ENCODE results near the gene POLR2I. TPM values are rescaled to one million over a fixed set of nuclear protein-coding genes. Genes with fewer than 3 reads are reported as not detected.
A peak's percentile ranks its signal among the peaks of the same experiment; 100 is the strongest.

POLR2I gene
- 58.5 and 82.6 TPM in 2 replicates for total RNA-seq

- peak within 1 kb of the TSS; percentile 74 for H3K4me3 ChIP-seq (ENCODE audit: low read depth, low read length)
- H3K27me3 ChIP-seq (ENCODE audit: control insufficient read depth, insufficient read depth, low read length) = no peaks in the 10 kb centered on the region
- no peaks in the 10 kb centered on the region for H3K36me3 ChIP-seq (ENCODE audit: control insufficient read depth, insufficient read depth, low read length)
- no peak for TF ChIP-seq CTCF (IDR thresholded peaks at IDR 0.05; ENCODE audit: insufficient read depth, low read length, poor library complexity, severe bottlenecking)
- peak; percentile 99 for DNase-seq (ENCODE audit: low read depth)
Observed at GRCh38 chr19:36114721-36115452, at the start of gene POLR2I. Gene POLR2I, minus strand, starts transcription at chr19:36114875. Its CDS starts 19 bp downstream, at chr19:36114856.

- Histone ChIP-seq H3K4me3 (ENCODE audit: low read depth, low read length) (no peak overlapping the region), H3K36me3 (ENCODE audit: control insufficient read depth, insufficient read depth, low read length) (peaks cover 2% of the 10 kb centered on the region), H3K27me3 (ENCODE audit: control insufficient read depth, insufficient read depth, low read length) (no peaks in the 10 kb centered on the region)
- no peak for TF ChIP-seq CTCF (IDR thresholded peaks at IDR 0.05; ENCODE audit: insufficient read depth, low read length, poor library complexity, severe bottlenecking)
- DNase-seq (ENCODE audit: low read depth) = no peak
Observed at GRCh38 chr19:36163813-36164212, 49.1 kb upstream of the POLR2I start.

GRCh38 chr19:36160821-36161596 is 46.3 kb upstream of the POLR2I start:
- DNase-seq (ENCODE audit: low read depth) = no peak
- no peak for TF ChIP-seq CTCF (IDR thresholded peaks at IDR 0.05; ENCODE audit: insufficient read depth, low read length, poor library complexity, severe bottlenecking)
- no peaks in the 10 kb centered on the region for H3K27me3 ChIP-seq (ENCODE audit: control insufficient read depth, insufficient read depth, low read length)
- peaks cover 2% of the 10 kb centered on the region for H3K36me3 ChIP-seq (ENCODE audit: control insufficient read depth, insufficient read depth, low read length)
- H3K4me3 ChIP-seq (ENCODE audit: low read depth, low read length) = no peak overlapping the region

- Histone ChIP-seq H3K4me3 (ENCODE audit: low read depth, low read length) (no peak overlapping the region), H3K36me3 (ENCODE audit: control insufficient read depth, insufficient read depth, low read length) (peaks cover 1% of the 10 kb centered on the region), H3K27me3 (ENCODE audit: control insufficient read depth, insufficient read depth, low read length) (no peaks in the 10 kb centered on the region)
- no peak for TF ChIP-seq CTCF (IDR thresholded peaks at IDR 0.05; ENCODE audit: insufficient read depth, low read length, poor library complexity, severe bottlenecking)
- no peak for DNase-seq (ENCODE audit: low read depth)
Observed at GRCh38 chr19:36153126-36153525, 38.5 kb upstream of the POLR2I start.

GRCh38 chr19:36152352-36153091 is 37.8 kb upstream of the POLR2I start, which contains the start of gene COX7A1:
Gene COX7A1, minus strand, starts transcription at chr19:36152447. Its CDS starts 40 bp downstream, at chr19:36152407.
- H3K27me3 ChIP-seq (ENCODE audit: control insufficient read depth, insufficient read depth, low read length) = no peaks in the 10 kb centered on the region
- no peak for TF ChIP-seq CTCF (IDR thresholded peaks at IDR 0.05; ENCODE audit: insufficient read depth, low read length, poor library complexity, severe bottlenecking)
- H3K36me3 ChIP-seq (ENCODE audit: control insufficient read depth, insufficient read depth, low read length) = peaks cover 1% of the 10 kb centered on the region
- H3K4me3 ChIP-seq (ENCODE audit: low read depth, low read length) = no peak within 1 kb of the TSS
- no peak for DNase-seq (ENCODE audit: low read depth)
